Limb (tissue), 2 donors: Measurements from ENCODE around the gene INSC.
A peak's percentile ranks its signal among the peaks of the same experiment; 100 is the strongest.

Source experiments
- DNase-seq, 2 donors: peaks; one replicate each; pipeline ENCODE4 v3.0.0-alpha.2; 2016; ENCODE audit errors: extremely low spot score in 2 of 2

INSC gene

GRCh38 chr11:15185021-15185420, 70.3 kb downstream of the INSC start:
- DNase-seq = no peak

GRCh38 chr11:15186146-15186545, 71.4 kb downstream of the INSC start:
- no peak for DNase-seq

DNA sequence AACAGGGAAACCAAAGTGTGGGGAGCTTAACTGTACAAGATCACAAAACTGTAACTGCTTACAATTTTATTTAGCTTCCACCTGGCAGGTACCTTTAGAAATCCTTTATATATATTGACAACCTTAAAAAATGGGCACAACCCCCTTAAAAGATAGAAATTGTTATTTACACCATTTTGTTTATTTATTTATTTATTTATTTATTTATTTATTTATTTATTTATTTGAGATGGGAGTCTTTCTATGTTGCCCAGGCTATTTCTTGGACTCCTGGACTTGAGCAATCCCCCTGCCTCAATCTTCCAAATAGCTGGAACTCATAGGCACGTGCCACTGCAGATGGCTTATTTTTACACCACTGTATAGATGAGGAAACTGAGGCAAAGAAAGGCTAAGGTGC, 74.5 kb downstream of the INSC start:
- DNase-seq = no peak

DNA sequence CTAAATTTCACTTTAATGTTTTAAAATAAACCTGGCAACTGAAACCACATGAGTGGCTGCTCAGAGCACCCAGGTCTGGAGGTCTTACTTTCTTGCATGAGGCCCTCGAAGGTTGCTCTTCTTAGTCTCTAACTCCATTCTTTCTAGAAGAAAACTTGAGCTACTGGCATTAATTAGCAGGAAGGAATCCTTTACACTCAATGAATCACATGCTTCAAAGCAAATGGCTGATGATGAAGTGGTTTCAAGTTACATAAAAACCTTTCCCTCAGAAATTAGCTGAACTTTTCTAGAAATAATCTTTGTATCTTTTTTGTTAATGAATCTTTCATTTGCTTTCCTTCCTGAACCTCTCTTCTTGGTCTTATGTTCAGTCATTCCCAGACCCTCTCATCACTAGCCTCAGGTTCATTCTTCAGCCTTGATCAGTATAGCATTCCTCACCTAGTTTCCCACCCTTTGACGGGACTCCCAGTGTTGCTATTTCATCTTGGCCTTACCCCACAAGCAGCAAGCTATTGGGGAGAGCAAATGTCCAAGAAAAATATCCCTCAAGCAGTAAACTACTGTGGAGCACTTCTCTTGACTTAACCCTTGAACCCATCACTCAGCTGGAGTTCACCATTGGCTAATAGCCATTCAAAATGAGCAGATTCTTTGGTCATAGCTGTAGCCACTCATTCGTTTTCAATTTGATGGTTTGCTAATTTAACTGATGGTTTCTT, 75.1 kb downstream of the INSC start:
- no peak for DNase-seq

GRCh38 chr11:15190611-15191010, 75.9 kb downstream of the INSC start:
- no peak for DNase-seq

DNA sequence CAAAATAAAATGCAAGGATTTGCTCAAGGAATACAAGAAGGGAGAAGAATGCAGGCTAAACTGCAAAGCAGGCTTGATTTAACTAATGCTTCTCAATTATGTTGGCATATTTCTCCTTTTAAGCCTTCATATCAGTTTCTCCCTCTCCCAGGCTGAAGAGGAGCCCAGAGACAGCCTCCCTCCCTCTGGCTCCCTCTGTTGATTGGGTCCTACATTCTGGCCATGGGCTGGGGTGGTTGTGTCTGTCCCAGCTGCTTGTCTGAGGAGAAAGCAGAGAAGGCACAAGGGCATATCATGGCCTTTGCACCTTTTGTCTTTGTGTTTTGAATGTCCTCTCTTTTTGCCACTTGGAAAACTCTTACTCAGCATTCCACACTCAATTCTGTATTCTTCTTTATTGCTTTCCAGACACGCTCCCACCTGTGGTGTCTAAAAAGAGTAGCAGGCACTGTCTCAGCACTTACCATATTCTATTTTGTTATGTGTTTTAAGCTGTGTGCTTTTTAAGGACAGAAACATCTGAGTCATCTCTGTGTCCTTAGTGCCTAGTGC, 77.4 kb downstream of the INSC start:
- DNase-seq = no peak

DNA sequence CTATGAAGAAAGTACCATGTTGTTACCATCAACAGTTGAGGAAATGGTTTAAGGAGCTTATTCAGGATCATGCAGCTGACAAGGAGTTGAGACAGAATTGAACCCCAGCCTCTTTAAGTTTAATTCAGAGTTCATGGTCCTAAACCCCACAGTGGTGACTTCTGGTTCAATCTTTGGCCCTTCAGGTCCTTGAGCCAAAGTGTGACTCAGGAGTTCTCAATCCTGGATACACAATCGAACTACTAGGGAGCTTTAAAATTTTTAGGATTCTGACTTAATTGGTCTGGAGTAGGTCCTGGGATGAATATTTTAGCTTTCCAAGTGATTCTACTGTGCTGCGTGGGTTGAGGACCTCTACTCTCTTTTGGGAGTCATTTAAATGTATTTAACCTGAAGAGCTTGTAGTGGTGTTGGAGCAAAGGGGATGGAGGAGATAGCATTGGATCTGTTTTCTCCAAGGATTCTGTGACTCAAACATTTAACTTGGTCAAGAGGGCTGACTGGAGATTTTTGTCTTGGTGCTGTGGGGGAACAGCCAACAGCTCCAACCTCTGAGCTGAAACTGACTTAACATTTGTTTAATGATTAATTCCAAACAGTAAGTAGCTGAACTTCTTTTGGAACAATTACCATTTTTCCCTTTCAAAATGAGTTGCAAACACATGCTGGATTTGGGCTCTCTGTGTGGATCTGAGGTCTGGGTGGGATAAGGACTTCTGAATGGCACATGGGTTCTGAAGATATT, 80.1 kb downstream of the INSC start:
- no peak for DNase-seq

DNA sequence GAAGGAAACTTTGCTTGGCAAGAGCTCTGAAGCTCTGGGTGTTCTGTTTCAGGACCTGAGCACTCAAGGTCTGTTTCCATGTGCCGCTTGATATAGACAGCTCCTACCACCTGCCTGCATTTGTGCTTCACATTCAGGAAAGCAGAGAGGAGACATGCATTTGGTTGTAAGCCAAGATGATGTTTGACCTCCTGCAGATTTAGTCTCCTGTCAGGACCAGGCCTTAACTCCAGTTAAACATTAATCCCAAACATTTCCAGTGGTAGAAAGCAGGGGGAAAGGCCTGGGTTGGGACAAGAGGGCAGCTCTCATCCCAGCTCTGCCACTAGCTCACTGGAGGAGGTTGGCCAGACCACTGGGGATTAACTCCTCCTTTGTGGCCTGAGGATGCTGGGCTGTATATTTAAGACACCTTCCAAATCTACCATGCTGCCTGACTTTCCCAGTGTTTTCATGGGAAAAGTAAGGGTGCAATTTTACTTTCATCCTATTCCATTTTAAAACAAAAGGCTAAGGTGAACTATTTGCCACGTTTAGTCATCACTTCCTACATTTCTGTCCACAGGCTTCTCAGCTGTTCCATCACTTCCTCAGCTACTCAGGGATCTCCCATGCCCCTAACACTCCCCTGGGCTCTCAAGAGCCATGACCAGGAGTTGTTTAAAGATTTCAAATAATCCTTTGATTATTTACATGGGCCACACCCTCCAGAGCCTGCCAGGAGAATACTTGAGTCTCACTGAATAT, 80.9 kb downstream of the INSC start:
- DNase-seq = no peak

- no peak for DNase-seq
Measured at GRCh38 chr11:15196704-15197103, 82.0 kb downstream of the INSC start.

DNA sequence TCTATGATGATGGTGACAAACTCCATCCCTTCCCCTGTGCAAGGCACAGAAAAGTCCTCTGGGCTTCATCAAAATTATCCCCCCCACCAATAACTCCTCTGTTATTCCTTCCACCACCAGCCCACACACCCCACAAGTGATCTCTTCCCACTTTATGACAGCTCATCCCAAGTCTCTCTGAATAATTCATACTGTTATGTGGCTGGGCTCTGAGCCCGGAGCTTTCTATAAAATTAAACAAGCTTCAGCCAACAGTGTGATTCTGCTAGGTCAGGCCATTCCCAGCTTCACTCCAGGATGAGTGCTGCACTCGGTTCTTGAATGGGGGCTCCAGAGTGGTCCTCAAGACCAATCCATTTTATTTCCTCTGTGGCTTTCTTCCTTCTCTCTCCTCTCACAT, 83.0 kb downstream of the INSC start:
- DNase-seq = no peak

GRCh38 chr11:15198284-15198683, 83.6 kb downstream of the INSC start:
- no peak for DNase-seq

DNA sequence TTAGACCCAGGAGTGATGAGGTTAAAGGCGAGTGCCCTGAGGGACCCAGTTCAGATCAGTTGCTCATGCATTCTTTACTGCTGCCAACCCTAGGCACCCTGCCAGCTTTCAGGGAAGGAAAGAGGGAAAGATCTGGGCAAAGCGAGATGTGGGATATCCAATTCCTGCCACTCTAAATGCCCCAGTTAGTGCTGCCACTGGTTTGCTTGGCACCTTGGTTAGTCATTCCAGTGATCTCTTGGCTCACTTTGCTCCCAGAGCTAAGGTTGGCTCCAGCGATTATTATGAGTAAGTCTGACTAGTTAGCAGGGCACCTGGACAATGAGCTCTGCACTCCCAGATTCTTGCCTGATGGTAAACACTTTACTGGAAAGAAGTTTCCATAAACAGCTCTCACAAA, 85.0 kb downstream of the INSC start:
- DNase-seq = no peak

GRCh38 chr11:15200696-15201095, 86.0 kb downstream of the INSC start:
- DNase-seq = no peak

- DNase-seq = no peak
Measured at GRCh38 chr11:15201586-15201985, 86.9 kb downstream of the INSC start.

GRCh38 chr11:15202626-15203025, 87.9 kb downstream of the INSC start:
- no peak for DNase-seq

GRCh38 chr11:15204711-15205110, 90.0 kb downstream of the INSC start:
- no peak for DNase-seq

DNA sequence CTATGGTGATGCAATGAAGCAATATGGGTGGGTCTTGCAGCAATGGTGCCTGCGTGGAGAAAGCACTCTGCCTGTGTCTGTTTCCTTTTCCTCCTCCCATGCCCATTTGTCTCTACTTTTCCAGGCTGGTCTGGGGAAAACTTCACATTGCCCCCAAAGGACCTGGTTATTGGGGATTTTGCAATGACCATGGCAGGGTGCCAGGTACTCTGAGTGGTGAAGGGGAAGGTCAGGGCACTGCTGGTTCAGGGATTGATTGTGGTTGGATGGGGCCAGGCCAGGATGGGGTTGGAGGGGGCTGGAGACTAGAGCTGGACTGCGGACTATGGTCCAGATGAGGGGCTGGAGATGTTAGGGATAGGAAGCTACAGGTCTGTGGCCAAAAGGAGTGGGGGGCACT, 92.1 kb downstream of the INSC start:
- DNase-seq = no peak

DNA sequence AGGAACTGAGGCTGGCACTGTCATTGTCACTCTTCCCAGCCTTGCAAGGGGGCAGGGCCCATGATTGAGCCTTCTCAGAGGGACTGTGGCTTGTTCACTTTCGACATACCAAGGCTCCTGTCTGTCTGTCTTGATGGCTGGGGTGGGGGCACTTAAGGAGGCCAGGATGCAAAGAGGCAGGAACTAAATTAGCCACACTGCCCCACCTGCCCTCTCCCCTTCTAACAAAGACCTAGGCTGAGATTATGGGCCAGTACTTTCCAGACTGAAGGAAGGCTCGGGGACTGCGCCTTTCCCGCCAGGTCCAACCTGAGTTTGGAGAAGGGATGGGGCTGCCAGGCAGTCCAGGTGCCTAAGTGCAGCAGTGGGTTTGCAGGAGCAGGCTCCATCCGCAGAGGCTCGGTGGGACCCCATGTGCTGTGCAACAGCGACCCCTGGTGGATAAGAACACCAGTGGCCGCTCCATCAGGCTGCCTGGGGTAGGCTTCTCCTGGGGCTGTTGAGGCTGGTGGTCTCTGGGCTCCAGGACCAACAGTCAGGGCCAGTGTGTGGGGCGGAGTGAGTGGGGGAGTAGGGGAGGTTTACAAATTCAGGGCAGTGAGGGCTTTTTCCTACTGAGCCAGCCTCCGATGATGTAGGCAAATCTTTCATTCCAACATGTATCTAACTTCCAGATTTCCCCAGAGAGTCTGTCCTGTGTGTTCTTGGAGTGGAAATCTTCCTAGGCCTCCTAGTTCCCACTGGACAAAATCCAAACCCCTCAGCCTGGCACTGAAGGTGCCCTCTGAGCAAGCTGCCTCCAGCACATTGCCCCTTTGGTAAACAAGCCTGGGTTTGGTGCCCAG, 93.9 kb downstream of the INSC start:
- peak; percentile 67 to 86 for DNase-seq

DNA sequence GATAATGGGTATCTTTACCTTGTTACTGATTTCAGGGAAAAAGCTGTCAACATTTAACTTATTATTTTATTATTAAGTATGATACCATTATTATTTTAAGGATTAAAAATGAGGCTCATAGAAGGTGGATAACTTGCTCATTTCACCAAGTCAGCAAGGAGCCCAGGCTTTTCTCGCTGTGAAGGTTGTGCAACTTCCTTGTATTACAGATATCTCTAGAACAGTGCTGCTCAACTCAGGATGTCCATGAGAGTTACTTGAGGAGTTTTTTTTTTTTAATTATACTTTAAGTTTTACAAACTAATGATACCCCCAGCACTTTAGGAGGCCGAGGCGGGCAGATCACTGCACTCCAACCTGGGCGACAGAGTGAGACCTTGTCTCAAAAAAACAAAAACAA, 98.2 kb downstream of the INSC start:
- no peak for DNase-seq

DNA sequence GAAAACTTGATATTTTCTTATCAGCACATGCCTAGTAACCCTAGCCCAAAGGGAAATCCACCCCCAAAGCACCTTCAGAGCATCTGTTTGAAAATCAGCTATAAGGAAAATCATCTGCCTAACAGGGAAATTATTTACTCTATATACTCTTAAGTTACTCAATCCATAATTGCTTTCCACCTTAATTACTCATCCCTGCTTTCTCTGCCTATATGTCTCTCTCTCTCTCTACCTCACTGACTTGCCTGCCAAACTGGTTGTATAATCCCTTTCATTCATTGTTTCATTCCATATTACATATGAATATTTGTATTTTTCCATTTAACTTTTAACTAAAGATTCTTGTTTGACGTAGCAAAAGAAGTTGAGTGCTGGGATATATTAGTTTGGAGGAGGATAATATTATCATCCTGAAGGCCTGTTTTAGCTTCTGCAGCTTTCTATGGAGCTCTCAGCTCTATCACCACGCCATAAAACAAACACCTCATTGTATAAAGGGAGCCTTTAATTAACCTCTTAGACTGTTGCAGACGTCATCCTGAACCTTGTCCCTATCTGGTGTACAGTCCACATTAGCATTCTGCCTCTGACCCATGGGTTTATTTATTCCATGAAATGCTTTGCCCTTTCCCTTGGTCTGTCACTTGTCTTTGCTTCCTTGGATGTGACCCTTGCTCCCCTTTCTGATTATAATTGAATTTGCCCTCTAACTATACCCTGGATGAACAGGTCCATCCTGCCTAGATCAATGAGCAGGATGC, 98.9 kb downstream of the INSC start:
- no peak for DNase-seq

DNA sequence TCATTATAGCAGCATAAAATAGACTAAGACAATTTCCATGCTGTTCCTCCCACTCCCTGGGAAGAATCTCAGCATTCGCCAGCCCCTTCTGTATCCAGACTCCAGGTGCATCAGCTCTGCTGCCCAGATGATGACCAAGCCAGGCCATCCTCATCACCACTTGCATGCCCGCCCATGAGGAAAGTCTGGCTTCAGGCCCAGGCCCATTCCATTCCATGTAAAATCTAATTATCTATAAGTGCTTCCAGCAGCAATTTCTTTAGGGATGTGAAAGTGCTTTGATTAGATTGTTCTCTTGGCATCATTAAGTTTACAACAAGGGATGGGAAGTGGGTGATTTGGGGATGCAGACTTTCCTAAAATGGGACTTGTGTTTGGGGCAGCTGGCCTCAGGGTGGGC, 100.3 kb downstream of the INSC start:
- no peak for DNase-seq
